ENCODE results near the gene HLA-DOB.

HLA-DOB gene

GRCh38 chr6:32816746-32817204, at the start of gene HLA-DOB:
Gene HLA-DOB (minus strand): TSS chr6:32817002. CDS start chr6:32816951, 51 bp downstream.
- no peaks in the 10 kb centered on the region for H3K27me3 ChIP-seq (replicated peaks; ENCODE audit: control insufficient read depth, insufficient read depth, low read length)
- DNase-seq (ENCODE audit: low read depth) = peak; percentile 43
- H3K36me3 ChIP-seq (ENCODE audit: control insufficient read depth, insufficient read depth, low read length, severe bottlenecking) = no peaks in the 10 kb centered on the region

DNA sequence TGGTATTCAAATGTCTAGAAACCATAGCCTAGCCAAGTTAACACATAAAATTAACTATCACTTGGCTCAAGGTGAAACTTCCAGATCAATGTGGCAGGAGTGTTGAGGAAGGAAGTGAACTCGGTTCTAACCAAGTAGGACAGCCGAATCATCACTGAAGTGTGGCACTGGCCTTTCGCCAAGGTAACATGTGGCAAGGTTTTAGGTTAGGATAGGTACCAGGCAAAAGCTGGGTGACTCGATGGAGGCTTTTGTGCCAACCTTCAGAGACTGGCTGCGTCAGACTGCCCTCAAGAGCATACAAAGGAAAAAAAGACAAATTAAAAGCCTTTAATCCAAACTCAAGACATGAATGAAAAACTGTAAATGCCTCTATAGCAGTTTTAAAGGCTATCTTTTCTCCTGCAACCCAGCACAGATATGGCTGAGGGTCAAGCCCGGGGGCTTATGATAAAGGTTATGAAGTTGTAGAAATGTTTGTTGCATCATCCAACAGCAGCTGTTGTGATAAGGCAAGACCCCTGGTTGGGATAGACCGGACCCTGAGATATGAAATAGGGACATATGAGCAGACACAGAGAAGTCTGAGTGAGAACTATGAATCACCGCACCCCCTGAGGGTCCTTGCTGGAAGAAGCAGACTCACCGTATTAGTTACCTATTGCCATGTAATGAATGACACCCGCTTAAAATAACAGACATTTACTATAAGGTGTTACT, 49.1 kb upstream of the HLA-DOB start:
- no peak for DNase-seq (ENCODE audit: low read depth)
- Histone ChIP-seq H3K36me3 (ENCODE audit: control insufficient read depth, insufficient read depth, low read length, severe bottlenecking) (no peaks in the 10 kb centered on the region), H3K27me3 (replicated peaks; ENCODE audit: control insufficient read depth, insufficient read depth, low read length) (no peaks in the 10 kb centered on the region), H3K4me3 (ENCODE audit: low read length) (no peak overlapping the region), H3K4me1 (ENCODE audit: control insufficient read depth, insufficient read depth, low read length) (no peaks in the 10 kb centered on the region), H3K9ac (ENCODE audit: low read length) (no peak overlapping the region), H3K9me3 (ENCODE audit: control insufficient read depth, low read length) (no peaks in the 10 kb centered on the region)

More at GRCh38 chr6:32816746-32817204, at the start of gene HLA-DOB:
- Histone ChIP-seq H3K9ac (ENCODE audit: low read length) (no peak within 1 kb of the TSS), H3K9me3 (ENCODE audit: control insufficient read depth, low read length) (no peaks in the 10 kb centered on the region), H3K4me3 (ENCODE audit: low read length) (no peak within 1 kb of the TSS), H3K4me1 (ENCODE audit: control insufficient read depth, insufficient read depth, low read length) (peaks cover 13% of the 10 kb centered on the region)

DNA sequence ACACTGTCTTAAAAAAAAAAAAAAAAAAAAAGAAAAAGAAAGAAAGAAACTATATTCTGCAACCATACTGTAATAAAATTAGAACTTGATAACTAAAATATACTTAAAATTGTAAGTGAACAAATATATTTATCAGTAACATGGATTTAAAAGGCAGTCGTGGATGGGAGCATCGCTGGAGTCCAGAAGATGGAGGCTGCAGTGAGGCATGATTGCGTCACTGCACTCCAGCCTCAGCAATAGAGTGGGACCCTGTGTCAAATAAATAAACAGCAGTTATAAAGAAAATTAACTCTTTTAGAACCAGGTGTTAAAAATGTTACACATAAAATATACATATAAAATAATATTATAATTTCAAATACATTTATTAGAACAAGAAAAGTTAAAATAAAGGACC, 45.9 kb upstream of the HLA-DOB start:
- Histone ChIP-seq H3K9me3 (ENCODE audit: control insufficient read depth, low read length) (no peaks in the 10 kb centered on the region), H3K9ac (ENCODE audit: low read length) (no peak overlapping the region), H3K4me3 (ENCODE audit: low read length) (no peak overlapping the region), H3K4me1 (ENCODE audit: control insufficient read depth, insufficient read depth, low read length) (no peaks in the 10 kb centered on the region), H3K27me3 (replicated peaks; ENCODE audit: control insufficient read depth, insufficient read depth, low read length) (no peaks in the 10 kb centered on the region), H3K36me3 (ENCODE audit: control insufficient read depth, insufficient read depth, low read length, severe bottlenecking) (peaks cover 8% of the 10 kb centered on the region)
- DNase-seq (ENCODE audit: low read depth) = no peak

GRCh38 chr6:32860674-32861073, 43.9 kb upstream of the HLA-DOB start:
- no peak for DNase-seq (ENCODE audit: low read depth)
- Histone ChIP-seq H3K9ac (ENCODE audit: low read length) (no peak overlapping the region), H3K27me3 (replicated peaks; ENCODE audit: control insufficient read depth, insufficient read depth, low read length) (no peaks in the 10 kb centered on the region), H3K9me3 (ENCODE audit: control insufficient read depth, low read length) (no peaks in the 10 kb centered on the region), H3K36me3 (ENCODE audit: control insufficient read depth, insufficient read depth, low read length, severe bottlenecking) (peaks cover 8% of the 10 kb centered on the region), H3K4me1 (ENCODE audit: control insufficient read depth, insufficient read depth, low read length) (no peaks in the 10 kb centered on the region), H3K4me3 (ENCODE audit: low read length) (no peak overlapping the region)

DNA sequence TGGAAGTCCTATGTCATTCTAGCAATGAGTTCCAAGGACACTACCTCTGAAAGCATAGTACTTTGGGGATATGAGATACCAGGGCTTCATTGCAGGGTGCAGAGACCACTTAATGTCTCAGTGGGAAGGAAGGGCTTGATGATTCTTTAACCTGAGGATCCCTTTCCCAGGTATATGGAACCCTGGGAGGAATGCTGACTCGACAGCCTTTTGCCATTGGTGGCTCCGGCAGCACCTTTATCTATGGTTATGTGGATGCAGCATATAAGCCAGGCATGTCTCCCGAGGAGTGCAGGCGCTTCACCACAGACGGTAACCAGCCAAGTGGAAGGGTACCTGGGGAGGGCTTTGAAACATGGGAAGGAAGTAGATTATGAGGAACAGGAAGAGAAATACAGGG, 41.4 kb upstream of the HLA-DOB start:
- no peak for DNase-seq (ENCODE audit: low read depth)
- H3K4me1 ChIP-seq (ENCODE audit: control insufficient read depth, insufficient read depth, low read length) = peaks cover 6% of the 10 kb centered on the region
- no peaks in the 10 kb centered on the region for H3K27me3 ChIP-seq (replicated peaks; ENCODE audit: control insufficient read depth, insufficient read depth, low read length)
- no peaks in the 10 kb centered on the region for H3K9me3 ChIP-seq (ENCODE audit: control insufficient read depth, low read length)
- peaks cover 8% of the 10 kb centered on the region for H3K36me3 ChIP-seq (ENCODE audit: control insufficient read depth, insufficient read depth, low read length, severe bottlenecking)
- no peak overlapping the region for H3K4me3 ChIP-seq (ENCODE audit: low read length)
- no peak overlapping the region for H3K9ac ChIP-seq (ENCODE audit: low read length)

GRCh38 chr6:32857156-32857891, 40.5 kb upstream of the HLA-DOB start:
- Histone ChIP-seq H3K36me3 (ENCODE audit: control insufficient read depth, insufficient read depth, low read length, severe bottlenecking) (peaks cover 8% of the 10 kb centered on the region), H3K4me1 (ENCODE audit: control insufficient read depth, insufficient read depth, low read length) (peaks cover 9% of the 10 kb centered on the region), H3K4me3 (ENCODE audit: low read length) (no peak overlapping the region), H3K27me3 (replicated peaks; ENCODE audit: control insufficient read depth, insufficient read depth, low read length) (no peaks in the 10 kb centered on the region), H3K9ac (ENCODE audit: low read length) (no peak overlapping the region), H3K9me3 (ENCODE audit: control insufficient read depth, low read length) (no peaks in the 10 kb centered on the region)
- DNase-seq (ENCODE audit: low read depth) = no peak

DNA sequence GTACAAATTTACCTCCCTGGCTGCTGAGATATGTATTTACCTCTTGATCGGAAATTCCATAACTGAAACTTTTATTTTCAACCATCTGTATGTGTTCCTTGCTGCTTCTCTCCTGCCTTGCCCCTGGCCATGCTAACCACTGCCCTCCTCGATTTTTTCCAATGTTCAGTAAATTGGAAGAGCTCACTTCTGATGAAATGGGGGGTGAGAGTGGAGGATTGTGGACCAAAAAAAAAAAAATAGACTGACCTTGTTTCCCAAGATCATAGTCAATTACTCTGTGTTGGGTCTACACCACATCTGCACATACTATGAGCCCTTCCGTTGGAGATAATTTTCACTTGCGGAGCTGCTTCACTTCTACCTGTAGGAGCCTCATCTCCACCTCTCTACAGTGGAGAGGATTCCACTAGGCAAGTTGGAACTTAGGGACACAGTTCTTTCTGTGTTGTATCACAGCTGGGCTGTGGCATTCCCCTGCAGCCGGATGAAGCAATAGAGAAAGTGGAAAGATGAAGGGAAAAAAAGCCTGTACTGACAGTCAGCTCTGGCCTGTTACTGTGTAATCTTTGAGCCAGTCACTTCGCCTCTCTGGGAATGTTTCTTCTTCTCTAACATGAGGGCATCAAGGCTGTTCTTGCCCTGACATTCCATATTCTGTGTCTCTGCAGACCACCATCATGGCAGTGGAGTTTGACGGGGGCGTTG, 38.8 kb upstream of the HLA-DOB start:
- Histone ChIP-seq H3K9ac (ENCODE audit: low read length) (no peak overlapping the region), H3K36me3 (ENCODE audit: control insufficient read depth, insufficient read depth, low read length, severe bottlenecking) (peaks cover 15% of the 10 kb centered on the region), H3K27me3 (replicated peaks; ENCODE audit: control insufficient read depth, insufficient read depth, low read length) (no peaks in the 10 kb centered on the region), H3K4me3 (ENCODE audit: low read length) (no peak overlapping the region), H3K9me3 (ENCODE audit: control insufficient read depth, low read length) (no peaks in the 10 kb centered on the region), H3K4me1 (ENCODE audit: control insufficient read depth, insufficient read depth, low read length) (peaks cover 15% of the 10 kb centered on the region)
- no peak for DNase-seq (ENCODE audit: low read depth)

DNA sequence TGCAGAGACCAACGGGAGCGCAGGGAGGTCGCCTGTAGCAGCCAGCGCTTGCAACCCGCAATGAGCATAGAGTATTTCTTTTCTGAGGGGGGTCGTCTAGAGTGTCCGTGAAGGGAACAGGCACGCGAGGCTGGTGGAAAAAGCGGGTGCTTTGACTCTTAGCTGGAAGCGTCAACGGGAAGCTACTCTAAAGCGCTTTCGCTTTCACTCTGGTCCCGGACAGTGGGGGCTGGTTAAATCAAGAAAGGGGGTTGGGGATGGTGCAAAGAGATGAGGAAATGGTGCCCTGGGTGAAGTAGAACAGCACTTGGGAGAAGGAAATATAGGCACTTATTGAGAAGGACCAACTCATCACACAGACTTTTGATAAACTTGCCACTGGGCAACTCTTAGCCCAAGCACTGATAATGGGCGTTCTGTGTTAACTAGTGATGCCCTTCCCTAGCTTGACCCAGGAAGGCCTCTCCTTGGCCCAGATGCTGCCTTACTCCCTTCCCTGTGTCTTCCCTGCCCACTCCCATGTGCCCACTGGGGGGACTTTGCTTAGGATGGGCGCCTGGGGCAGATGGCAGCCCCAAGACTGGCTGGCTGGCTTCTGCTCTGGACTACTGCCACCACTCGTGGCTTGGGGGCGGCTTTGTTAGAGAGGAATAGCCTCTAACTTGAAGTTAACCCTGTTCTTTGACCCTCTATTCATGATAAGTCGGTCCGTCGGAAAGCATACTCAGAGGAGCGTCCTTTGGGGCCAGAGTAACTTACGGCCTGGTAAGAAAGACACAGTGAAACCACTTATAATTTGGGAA, 37.8 kb upstream of the HLA-DOB start:
- peak overlapping the region; percentile 93 for H3K9ac ChIP-seq (ENCODE audit: low read length)
- peaks cover 15% of the 10 kb centered on the region for H3K4me1 ChIP-seq (ENCODE audit: control insufficient read depth, insufficient read depth, low read length)
- peaks cover 24% of the 10 kb centered on the region for H3K36me3 ChIP-seq (ENCODE audit: control insufficient read depth, insufficient read depth, low read length, severe bottlenecking)
- peak; percentile 76 for DNase-seq (ENCODE audit: low read depth)
- H3K9me3 ChIP-seq (ENCODE audit: control insufficient read depth, low read length) = no peaks in the 10 kb centered on the region
- no peaks in the 10 kb centered on the region for H3K27me3 ChIP-seq (replicated peaks; ENCODE audit: control insufficient read depth, insufficient read depth, low read length)
- H3K4me3 ChIP-seq (ENCODE audit: low read length) = peak overlapping the region; percentile 93

- DNase-seq (ENCODE audit: low read depth) = peak; percentile 97
- Histone ChIP-seq H3K9ac (ENCODE audit: low read length) (peak within 1 kb of the TSS; percentile 93), H3K36me3 (ENCODE audit: control insufficient read depth, insufficient read depth, low read length, severe bottlenecking) (peaks cover 28% of the 10 kb centered on the region), H3K27me3 (replicated peaks; ENCODE audit: control insufficient read depth, insufficient read depth, low read length) (no peaks in the 10 kb centered on the region), H3K4me1 (ENCODE audit: control insufficient read depth, insufficient read depth, low read length) (peaks cover 15% of the 10 kb centered on the region), H3K4me3 (ENCODE audit: low read length) (peak within 1 kb of the TSS; percentile 93), H3K9me3 (ENCODE audit: control insufficient read depth, low read length) (no peaks in the 10 kb centered on the region)
Measured at GRCh38 chr6:32853541-32854375, 37.0 kb upstream of the HLA-DOB start, which contains the start of the genes PSMB9 and TAP1. Gene PSMB9 (plus strand): TSS chr6:32854192. CDS start chr6:32854230, 38 bp downstream. Gene TAP1 (minus strand): TSS chr6:32853704. CDS start chr6:32853636, 68 bp downstream.
